GM04504 (cell line): Measurements from ENCODE around the gene KCP.

ENCODE experiments used
- DNase-seq: peaks from one replicate; pipeline ENCODE4 v3.0.0-alpha.2; 2012; ENCODE audit warnings: low read depth

Gene KCP

DNA sequence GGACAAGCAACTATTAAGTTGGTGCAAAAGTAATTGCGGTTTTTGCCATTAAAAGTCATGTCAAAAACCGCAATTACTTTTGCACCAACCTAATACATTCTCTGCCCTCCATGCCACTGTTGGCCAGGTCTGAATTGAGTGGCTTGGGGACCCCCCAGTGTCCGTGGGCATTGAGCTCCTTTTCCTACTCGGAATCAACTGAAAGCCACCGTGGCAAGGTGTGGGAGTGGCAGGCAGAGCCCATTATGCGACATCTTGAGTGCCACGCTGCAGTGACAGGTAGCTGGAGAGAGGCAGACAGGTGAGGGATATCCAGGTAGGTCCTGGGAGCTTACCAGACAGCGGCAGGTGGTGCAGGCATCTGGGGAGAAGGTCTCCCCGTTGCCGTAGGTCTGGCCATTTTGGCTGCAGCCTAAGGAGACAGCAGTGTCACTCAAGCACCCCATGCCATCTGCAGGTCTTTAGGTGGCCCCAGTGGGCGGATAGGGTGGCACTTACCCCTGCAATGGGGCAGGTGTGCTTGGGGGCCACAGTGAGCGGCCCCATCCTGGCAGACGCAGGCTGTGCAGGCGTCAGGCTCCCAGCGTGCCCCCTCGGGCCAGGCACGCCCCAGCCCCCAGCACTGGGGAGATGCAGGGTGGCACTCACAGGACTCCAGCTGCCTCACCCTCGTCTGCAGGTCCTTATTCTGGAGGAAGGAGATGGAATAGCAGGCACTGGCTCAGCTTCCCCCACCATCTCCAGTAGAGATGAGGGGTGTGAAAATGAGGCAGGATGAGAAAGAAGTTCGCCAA is 3.5 kb downstream of the KCP start:
- DNase-seq, result no peak

DNA sequence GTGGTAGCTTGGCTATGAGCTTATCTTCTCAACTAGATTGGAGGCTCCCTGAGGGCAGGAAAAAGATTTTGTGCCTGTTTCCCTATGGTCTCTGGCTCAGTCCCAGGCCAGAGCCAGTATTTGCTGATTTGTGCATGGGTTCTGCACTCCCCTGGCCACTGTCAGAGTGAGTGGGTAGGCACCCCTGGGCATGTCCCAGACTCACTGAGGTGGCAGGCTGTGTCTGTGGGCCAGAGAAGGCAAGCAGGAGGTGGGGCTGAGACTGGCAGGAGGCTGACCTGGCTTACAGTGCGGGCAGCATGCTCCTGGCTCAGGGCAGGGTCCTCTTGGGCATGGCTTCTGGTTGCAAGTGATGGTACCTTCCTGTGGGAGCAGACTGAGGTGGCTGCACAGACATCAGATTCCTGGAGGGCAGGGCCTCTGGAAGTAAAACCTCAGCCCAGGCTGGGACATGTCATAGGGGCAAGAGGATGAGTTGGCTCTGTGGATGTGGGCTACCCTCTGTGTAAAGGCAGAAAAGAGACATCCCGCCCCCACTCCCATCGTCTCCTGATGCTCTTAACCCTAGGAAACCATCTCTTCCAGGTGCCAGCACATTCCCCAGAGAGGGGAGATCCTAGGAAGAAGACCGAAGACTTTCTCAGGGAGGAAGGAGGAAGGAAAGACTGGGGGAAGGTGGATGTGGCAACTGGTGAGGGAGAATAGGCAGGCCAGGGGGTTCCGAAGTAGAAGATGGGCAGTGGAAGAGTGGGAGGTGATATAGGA is 4.3 kb downstream of the KCP start:
- no peak for DNase-seq

DNA sequence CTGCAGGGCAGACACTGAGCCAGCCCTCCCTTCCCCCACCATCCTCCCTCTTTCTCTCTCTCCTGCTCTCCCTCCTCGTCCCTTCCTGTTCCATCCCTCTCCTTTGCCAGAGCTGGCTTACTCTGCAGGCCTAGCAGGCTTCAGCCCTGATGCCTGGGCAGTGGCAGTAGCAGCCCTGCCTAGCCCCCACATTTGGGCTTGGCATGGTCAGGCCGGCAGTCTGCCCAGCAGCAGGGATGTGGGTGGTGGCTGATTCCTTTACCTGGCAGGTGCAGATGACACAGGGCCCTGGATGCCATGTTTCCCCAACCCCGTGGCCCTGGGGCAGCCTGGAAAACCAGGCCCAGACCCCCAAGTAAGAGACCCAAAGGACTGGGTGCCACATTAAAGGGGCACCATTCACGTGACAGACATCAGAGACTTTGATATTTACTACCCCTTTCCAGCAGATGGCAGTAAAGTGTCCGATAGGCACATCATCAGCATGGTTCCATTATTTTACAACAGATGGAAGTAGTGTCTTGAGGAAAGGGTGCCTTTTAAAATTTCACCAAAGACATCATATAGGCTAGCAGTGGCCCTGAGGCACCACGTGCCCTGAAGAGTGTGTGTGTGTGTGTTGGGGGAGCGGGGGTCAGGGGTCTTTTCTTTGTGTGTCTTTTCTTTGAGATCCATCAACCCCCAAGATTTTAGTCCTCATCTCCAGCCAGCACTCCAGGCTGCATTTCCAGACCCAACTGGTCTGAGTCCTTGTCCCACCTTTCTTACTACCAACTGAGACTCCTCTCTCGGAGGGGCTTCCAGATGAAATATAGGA is 5.9 kb downstream of the KCP start:
- no peak for DNase-seq

DNA sequence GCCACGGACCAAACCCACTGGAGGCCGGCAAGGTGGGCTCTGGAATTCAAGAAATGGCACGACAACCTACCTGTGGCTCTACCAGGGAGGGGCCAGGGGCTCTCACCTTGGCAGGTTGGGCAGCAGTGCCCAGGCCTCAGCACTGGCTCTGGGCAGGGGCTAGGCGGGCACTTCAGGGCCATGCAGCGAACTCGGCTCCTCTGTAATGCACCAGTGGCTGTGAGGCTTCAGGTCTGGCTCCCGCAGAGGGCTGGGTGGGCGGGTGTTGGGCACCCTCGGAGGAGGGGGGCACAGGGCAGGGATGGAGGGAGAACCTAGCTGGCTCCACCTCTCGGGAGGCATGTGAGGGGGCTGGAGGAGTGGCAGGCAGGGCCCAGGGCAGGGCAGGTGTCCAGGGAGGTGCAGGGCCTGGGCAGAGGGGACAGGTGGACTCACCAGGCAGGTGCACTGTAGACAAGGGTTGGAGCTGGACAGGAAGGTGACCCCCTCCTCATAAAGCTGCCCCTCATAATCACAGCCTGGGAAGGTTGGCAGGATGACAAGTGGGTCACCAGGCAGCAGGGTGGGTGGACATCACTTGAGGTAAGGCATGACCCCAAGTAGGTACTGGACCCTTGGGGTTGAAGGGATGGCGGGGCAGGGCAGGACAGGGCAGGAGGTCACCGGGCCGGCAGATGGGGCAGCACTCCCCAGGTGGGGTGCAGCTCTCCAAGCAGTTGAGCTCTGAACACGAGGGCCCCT is 6.7 kb downstream of the KCP start:
- DNase-seq, result no peak

DNA sequence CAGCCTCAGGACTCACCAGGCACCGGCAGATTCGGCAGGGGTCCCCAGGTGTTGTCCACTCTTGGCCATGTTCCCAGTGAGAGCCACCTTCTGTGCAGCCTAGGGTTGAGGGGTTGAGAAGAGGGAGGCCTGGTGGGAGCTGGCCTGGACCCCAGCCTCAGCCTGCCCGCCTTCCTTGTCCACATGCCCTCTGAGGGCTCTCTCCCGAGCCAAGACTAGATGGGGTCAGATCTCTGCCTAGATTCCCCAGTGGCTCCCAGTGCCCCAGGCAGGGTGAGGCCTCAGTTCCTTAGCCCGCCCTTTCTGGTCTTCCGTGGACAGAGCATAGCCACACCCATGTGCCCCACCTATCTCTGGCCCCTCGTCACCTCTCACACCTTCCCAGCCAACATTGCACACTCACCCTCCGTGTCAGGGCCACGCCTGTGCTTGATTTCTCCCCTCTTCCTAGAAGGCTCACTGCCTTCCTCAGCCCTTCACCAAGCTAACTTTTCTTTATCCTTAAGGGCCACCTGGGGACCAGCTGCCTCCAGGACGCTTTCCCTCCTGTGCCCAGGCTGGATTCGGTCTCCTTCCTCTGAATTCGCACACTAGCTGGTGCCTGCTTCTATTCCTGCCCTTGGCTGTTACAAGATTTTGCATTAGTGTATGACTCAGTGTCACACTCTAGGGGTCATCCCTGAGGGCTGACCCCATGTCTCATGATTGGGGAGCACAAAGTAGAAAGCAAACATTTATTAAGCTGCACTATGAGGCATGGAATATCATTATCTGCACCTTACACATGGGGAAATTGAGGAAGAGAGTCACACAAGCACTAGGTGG is 7.5 kb downstream of the KCP start:
- DNase-seq, result no peak

DNA sequence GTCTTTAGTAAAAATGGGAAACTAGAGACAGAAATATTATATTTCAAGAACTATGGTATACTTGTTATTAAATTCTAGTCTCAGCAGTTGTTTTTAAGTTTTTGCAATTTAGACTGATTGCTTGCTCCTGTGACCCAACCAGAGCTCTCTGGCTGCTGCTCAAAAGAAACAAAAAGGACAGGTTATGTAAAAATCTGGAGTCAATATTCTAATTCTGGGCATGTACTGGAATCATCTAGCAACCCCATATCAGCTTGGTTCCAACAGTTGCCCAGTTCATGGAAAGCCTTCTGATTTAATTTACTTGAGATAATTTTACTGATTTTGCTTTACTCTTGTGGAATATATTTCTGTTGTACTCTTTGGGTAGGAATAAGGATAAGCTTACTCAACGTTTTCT is 10.3 kb downstream of the KCP start:
- no peak for DNase-seq

DNA sequence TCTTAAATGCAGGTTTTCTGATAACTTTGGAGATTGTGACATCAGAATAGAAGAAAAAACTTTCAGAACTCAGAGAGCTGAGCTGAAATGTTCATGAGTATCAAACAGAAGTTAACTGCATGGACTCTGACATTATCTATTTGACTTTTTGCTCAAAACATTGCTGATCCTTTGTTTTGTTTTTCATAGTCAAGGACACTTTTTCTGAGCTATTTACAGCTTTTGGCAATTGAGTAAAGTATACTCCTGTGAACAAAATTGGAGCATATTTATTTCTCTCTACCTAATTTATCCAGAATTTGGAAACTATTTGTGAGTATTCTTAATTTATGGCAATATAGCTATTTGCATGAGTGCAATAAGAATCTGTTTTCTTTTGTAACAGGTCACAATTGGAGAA is 11.1 kb downstream of the KCP start:
- DNase-seq, result no peak

DNA sequence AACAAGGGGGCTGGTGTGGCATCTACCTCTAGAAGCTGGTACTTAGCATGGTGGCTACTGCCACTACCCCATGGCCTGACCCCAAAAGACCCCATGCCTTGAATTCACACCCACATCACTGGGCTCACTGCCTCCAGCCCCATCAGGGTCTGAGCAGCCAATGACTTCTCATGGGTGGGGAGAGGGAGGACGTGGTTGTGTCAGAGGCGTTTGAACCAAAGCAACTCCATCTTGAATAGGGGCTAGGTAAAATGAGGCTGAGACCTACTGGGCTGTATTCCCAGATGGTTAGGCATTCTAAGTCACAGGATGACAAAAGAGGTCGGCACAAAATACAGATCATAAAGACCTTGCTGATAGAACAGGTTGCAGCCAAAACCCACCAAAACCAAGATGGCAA is 15.2 kb downstream of the KCP start:
- DNase-seq, result no peak

DNA sequence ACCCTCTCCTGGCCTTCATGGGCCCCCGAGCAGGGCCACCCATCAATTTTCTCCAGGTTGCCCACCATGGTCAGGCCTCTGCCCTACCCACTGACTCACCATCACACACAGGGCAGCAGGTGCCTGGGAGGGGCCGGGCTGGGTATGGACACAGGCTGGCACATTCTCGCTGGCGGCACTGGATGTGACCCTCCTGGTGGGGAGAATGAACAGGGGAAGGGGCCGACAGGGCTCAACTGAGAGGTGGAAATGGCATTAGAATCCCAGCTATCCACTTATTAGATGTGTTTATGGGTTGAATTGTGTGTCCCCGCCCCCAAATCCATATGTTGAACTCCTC is 16.4 kb downstream of the KCP start:
- DNase-seq, result no peak

DNA sequence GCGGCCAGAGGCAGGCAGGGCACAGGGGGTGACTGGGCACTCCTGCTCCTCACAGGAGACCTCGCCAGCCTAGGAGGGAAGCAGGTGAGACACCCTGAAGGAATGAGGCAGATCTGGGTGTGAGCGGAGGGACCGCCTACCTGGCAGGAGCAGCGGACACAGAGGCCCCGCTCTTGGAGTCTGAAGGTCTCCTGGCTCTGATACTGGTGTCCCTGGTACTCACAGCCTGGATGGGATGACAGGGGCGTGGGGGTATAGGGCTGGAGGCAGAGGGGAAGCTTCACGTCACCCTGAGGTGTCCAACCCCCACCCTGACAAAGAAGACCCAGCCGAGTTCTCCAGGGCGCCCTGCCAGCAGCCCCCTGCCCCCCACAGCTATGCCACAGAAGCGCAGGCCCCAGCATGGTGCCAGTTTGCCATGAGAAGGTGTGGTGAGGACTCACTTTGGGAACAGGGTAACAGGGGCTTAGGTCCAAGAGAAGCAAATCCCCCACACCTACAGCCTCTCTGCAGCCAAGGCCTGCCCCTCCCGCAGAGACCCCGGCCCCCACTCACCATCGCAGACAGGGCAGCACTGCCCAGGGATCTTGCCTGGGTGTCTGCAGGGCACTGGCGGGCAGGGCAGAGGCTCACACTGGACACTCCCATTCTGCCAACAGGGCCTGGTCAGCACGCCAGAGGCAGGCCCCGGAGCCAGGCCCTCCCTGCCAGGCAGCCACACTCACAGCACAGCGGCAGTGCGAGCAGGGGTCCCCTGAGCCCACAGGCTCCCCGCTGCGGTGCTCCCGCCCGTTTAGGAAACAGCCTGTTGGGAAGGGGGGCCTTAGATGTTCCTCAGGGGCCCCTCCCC is 17.0 kb downstream of the KCP start:
- no peak for DNase-seq

DNA sequence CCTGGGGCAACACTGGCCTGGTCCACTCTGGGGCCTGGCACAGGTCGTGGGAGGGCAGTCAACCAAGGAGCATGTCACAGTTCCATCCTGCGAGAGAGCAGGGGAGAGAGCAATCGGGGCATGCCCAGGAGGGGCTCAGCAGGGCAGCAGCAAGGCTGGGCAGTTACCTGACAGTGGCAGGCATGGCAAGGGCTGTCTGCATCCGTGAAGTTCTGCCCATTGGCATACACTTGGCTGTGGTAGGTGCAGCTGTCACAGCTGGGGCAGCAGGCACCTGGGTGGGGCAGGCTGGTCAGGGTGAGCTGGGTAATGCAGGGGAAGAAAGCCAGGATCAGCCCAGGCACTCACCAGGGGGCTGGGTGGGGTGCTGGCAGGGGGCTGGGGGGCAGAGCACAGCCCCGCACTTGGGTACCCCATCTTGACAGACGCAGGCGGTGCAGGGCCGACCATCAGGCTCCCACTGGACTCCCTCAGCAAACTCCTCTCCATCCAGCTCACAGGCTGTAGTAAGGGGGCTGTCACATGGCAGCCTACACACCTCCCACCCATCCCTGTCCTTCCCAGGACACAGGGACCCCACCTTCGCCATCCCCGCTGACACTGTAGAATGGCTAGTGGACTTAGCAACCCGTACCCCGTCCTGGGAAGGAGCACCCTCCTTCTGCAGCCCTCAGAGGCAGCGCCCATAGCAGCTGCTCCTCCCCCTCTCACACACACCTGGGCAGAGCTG is 17.8 kb downstream of the KCP start:
- DNase-seq, result no peak

DNA sequence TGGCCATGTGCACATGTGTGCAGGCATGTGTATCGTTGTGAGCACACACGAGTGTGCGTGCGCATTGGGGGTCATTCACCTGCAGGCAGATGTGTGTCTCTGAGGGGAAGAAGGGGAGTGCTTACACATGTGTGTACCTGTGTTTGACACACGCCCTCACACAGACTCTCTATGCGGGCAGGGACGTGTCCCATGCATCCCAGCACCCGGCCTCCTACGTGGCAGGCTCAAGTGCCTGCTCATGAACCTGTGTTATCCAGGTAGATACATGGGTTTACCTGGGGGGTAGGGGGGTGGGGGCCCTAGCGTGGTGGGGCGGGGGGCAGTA is 18.6 kb downstream of the KCP start:
- DNase-seq, result no peak

DNA sequence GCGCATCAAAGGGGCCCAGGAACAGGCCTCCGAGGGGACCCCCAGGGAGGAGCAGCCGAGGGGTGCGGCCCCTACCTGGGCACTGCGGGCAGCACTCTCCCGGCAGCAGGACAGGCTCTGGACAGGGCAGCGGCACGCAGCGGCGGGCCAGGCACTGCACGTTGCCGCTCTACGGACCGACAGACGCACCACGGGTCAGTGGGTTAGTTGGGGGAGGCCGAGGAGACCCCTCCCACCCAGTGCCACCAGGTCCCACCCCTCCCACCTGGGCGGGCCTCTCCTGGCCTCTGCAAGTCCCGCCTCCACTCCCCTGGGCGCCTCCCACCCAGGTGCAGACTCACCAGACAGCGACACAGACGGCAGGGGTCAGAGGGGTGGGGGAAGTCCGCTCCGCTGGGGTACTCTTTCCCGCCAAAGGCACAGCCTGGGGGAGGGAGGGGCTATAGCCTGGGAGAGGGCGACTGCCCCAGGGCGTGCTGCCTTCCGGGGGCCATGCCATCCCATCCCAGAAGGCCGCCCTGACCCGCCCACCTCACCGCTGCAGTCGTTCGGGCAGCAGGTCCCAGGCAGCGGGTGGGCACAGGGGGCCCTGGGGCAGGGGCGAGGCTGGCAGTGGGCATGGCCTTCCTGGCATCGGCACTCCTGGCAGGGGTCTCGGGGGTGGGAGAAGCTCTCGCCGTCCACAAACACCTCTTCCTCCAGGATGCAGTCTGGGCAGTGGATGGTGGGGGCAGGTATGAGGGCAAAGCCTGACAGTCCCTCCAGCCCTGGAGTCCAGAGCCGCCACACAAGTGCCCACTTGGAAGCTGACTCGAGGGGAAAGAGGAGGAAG is 19.2 kb downstream of the KCP start:
- DNase-seq, result no peak

DNA sequence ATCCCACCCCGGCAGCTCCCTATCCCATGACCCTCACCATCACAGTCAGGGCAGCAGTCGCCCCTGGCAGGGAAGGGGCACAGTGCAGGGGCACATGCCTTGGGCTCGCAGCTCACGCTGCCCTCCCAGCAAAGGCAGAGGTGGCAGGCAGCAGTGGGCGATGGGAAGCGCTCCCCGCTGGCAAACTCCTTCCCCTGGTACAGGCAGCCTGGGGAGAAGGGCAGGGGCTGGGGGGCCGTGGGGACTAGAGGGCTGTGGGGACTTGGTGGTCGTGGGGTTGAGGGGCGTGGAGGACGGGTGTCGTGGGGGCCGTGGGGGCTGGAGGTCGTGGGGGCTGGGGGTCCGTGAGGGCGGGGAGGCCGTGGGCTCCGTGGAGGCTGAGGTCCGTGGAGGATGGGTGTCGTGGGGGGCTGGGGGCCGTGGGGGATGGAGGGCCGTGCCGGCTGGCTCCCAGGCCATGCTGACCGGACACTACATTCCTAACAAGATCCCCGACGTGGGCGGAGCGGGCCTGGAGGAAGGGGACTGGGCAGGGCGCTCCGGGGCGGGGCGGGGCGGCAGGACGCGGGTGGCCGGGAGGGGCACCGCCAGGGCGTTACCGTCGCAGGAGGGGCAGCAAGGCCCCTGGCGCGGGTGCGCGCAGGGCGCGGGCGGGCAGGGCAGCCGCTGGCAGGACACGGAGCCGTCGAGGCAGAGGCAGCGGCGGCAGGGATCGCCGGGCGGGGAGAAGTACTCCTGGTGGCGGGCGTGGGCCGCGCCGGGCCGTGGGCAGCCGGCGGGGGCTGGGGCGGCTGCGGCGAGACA is 20.0 kb downstream of the KCP start:
- DNase-seq, result no peak

DNA sequence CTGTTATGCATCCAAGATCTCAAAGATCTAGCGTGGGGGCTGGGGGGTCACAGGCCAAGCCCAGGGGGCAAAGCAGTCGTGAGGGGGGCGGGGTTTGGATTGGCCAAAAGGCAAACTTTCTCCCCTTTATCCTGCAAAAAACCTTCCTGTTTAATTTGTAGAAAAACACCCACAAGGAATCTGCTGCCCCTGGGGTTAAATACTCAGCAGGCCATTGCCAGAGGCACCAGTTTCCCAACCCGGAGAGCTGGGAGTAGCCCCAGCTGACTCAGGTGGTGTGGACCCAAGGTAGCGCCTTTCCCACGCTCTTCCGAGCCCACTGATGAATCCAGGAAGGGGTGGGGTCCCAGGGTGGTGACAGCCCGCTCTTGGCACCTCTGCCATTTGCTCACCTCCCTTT is 21.4 kb downstream of the KCP start:
- DNase-seq, result no peak

DNA sequence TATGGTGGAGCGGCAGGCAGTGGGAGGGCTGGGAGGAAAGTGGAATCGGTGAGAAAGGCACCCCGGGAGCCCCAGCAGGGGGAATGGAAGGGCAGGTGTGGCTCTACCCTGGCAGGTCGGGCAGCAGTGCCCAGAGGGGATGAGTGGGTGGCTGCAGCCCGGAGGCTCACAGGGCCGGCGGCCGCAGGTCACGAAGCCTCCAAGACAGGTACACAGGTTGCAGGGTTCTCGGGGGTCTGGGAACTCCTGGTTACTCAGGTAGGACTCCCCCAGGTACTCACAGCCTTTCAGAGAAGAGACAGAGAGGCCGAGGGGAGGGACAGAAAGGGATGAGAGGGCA is 21.8 kb downstream of the KCP start:
- DNase-seq, result no peak

DNA sequence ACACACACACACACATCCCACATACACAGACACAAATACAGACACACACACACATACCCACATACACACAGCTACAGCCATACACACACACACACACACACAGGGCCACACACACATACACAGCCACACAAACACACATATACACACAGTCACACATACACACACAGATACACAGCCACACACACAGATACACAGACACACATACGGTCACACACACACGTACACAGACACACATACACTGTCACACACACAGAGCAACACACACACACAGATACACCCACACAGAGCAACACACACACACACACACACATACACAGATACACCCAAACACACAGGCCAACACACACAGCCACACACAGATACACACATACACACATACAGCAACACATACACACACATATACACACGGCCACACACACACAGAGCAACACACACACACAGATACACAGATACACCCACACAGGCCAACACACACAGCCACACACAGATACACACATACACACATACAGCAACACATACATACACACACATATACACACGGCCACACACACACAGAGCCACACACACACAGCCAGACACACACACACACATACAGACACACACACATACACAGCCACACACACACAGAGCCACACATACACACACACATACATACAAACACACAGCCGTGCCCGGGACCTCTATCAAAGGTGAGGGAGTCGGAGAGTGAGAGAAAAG is 22.3 kb downstream of the KCP start:
- no peak for DNase-seq
